ENCODE data around the gene GTPBP10.

GTPBP10 gene

DNA sequence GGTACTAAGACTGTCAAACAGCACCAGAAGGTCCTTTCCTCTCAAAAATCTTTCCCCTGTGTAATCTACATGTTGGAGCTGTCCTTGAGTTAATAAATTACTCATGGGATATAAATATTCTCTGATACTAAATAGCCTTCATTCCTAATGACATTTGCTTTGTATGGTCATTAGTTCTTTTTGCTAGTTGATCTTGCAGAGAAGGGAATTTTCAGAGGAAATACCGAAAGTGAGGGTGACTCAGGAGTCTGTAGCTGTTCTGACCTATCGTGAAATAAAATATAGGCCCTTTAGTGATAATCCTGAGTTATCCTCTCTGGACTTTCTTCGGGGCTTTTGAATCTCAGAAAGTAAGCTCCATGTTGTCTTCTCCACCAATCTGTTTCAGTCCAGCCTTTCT lies 37.3 kb downstream of the GTPBP10 start:
- no peak for DNase-seq

GRCh38 chr7:90384433-90384832 lies 37.9 kb downstream of the GTPBP10 start:
- DNase-seq = no peak

GRCh38 chr7:90387470-90388240 lies 41.1 kb downstream of the GTPBP10 start:
- DNase-seq = no peak

GRCh38 chr7:90390926-90391325 lies 44.4 kb downstream of the GTPBP10 start:
- DNase-seq = no peak

DNA sequence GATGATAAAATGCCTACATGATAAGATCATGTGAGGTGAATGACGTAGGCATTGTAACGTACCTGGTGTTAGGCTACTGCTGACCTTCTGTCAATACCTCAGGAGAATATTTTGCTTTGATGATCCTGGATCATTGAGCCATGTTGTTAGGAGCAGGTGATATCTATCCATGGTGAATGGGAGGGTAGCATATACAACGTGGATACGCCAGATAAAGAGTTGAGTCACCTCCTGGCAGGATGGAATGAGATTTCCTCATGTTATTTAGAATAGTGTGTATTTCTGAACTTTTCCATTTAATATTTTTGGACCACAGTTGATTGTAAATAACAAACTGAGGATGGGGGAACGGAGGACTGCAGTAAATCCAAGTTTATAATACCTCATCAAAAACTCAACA lies 45.0 kb downstream of the GTPBP10 start:
- no peak for DNase-seq

DNA sequence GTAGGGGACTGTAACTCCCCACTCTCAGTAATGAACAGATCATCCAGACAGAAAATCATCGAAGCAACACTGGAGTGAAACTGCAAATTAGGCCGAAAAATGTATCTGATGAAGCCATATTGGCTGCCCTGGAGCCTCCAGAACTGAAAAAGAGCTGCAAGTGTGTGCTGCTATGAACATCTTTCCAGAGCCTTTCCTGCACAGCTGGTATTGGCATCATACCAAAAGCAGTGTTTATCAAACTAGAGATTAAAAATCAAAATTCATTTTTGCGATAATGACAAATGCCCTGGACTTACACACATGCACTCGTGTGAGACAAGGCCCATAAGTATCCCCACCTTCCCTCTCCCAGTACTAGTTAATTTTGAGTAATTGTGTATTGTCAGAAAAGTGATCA lies 49.9 kb downstream of the GTPBP10 start:
- no peak for DNase-seq

DNA sequence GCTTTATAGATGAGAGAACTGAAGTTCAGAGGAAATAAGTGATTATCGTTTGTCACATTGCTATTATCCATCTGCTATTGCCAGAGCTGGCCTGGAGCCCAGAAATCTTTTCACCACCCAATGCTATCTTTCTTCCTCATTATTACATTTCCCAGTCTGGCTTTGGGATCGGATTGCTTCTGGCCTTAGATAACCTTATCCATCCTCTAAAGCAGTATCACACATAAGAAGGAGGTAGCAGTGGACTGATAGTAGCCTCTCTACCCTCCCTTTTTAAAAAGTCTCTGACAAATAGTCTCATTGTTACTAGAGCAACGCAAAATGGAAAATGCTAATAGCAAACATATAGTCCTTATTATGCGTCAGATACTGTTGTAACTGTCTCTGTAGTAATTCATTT lies 55.5 kb downstream of the GTPBP10 start:
- no peak for DNase-seq

- DNase-seq = no peak
Measured at GRCh38 chr7:90402785-90403173, 56.3 kb downstream of the GTPBP10 start.

GRCh38 chr7:90403174-90404113 lies 56.9 kb downstream of the GTPBP10 start, which contains the start of gene CLDN12:
TSS of gene CLDN12 (plus strand) at chr7:90403461. CDS start at chr7:90412677, 9,216 bp downstream.
- peak; percentile 60 for DNase-seq

DNA sequence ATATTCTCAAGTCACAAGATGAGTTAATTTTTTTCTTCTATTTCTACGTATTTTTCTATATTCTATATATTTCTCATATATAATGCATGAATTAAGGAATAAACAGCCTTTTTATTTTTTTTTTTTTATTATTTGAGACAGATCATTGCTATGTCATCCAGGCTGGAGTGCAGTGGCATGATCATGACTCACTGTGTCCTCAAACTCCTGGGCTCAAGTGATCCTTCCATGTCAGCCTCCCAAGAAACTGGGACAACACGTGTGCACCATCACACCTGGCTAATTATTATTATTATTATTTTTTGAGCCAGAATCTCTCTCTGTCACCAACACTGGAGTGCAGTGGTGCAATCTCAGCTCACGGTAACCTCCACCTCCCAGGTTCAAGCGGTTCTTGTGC lies 58.3 kb downstream of the GTPBP10 start:
- no peak for DNase-seq

DNA sequence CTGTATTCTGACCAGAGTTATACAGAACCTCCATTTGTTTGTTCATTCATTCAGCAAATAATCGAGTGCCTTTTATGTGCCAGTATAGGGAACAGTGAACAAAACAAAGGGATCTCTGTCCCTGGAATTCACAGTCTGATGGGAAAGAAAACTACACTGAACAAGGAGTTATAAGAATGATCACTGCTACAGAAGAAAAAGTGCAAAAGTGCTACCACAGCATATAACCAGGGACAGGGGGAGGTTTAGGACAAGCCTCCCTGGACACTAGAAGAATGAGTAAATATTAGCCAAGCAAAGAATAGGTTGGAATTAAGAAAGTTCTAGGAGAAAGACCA lies 60.9 kb downstream of the GTPBP10 start:
- no peak for DNase-seq

DNA sequence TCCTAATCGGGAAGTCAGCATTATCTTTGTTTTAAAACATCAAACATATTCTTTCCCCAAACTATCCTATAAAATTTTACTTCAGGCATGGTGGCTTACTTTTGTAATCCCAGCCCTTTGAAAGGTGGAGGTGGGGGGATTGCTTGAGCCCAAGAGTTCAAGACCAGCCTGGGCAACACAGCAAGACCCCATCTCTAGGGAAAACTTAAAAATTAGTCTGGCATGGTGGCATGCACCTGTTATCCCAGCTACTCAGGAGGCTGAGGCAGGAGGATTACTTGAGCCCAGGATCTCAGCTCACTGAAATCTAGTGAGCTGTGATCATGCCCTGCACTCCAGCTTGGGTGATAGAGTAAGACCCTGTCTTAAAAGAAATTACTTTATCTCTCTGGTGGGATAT lies 61.6 kb downstream of the GTPBP10 start:
- DNase-seq = no peak

DNA sequence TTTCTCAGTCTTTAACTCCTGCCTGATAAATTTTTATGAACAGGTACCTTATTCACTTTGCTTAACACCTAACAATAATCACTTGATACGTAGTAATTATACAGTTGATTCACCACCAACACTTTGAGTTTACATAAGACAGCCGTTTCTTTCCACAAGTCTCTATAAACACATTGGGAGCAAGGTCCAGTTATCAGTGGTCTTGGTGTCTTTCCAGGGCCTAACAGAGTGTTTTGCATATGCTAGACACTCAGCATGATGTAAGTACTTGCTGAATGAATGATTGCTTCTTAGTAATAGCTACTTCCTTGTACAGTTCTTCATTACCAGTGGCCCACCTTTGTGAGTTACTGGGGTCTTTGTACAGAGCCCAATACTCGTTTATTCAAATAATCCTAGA lies 63.2 kb downstream of the GTPBP10 start:
- no peak for DNase-seq

- no peak for DNase-seq
Measured at GRCh38 chr7:90411510-90411909, 65.0 kb downstream of the GTPBP10 start.

DNA sequence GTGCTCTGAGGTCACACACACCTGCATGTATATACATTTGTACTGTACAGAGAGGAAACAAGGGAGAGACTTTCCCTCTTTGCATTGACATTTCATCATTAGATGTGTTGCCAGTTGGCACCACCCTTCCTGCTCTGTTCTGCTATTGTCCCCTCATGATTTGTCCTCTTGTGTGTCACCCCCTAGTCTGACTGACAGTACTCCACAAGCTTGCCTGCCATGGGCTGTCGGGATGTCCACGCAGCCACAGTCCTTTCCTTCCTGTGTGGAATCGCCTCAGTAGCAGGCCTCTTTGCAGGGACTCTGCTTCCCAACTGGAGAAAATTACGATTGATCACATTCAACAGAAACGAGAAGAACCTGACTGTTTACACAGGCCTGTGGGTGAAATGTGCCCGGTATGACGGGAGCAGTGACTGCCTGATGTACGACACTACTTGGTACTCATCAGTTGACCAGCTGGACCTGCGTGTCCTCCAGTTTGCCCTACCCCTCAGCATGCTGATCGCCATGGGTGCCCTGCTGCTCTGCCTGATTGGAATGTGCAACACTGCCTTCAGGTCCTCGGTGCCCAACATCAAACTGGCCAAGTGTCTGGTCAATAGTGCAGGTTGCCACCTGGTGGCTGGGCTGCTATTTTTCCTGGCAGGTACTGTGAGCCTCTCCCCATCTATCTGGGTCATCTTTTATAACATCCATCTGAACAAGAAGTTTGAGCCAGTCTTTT lies 66.1 kb downstream of the GTPBP10 start:
- no peak for DNase-seq

GRCh38 chr7:90413185-90413528 lies 66.6 kb downstream of the GTPBP10 start:
- DNase-seq = no peak

DNA sequence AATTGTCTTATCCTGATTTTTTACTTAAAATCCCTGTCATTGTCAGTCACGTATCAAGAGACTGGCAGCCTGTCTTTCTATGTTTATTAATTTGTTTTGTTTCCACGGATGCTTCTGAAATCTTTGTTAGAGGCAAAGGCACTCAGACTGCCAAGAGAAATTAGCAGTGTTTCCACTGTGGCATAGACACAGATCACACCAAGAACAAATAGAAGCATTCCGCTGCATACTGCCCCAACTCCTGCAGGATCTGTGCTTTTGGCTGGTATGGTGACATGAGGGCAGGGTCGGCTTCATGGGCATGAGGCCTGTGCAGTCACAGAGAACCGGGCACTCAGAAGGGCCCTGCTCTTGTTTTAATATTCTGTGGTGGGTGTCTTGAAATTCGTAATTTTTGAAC lies 75.1 kb downstream of the GTPBP10 start:
- DNase-seq = no peak

- DNase-seq = no peak
Measured at GRCh38 chr7:90424720-90425119, 78.2 kb downstream of the GTPBP10 start.

GRCh38 chr7:90425376-90425775 lies 78.9 kb downstream of the GTPBP10 start:
- no peak for DNase-seq

DNA sequence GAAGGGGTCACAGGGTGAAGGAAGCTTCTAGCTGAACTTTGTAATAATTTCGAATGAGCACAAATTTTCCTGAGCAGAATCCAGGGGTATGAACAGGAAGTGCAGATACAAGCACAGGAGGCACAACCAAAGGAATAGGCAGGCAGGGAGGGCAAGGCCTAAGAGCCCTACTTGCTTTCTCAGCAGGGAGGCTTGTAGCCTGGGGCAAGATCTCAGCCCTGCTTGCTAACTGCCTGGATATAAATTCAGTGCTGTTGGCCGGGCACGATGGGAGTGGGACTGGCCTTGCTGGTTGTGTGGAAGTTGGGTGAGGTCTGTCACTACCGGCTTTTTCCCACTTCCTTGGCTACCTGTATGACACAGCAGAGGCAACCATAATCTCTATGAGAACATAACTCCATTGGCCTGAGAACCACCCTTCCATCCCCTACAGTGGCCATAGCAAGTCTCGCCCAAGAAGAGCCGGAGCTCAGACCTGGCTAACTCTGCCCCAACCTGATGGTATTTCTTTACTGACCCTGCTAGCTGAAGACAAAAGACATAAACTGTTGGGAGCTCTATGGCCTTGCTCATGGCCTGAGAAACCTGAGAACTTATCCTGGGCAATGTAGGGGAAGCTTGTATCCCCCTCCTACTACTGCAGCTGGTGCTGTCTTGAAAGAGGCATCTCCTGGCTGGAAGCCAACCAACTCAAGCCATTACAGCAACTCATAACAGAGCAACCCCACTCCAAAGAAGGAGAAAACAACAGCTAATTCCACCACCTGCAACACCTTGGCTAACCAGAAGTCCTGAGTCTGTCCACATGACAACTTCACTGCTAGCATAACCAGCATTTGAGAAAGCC lies 84.3 kb downstream of the GTPBP10 start:
- DNase-seq = no peak

- DNase-seq = no peak
Measured at GRCh38 chr7:90432752-90433151, 86.2 kb downstream of the GTPBP10 start.

- DNase-seq = no peak
Measured at GRCh38 chr7:90433221-90433620, 86.7 kb downstream of the GTPBP10 start.
